GM19023 (cell line): Measurements from ENCODE around the gene ZRANB1.

ENCODE experiments used
- ATAC-seq: cut with Tn5 transposase; IDR thresholded peaks from one replicate; pipeline ENCODE4 v1.9.1; 2021; ENCODE audit warnings: mild to moderate bottlenecking, moderate library complexity; ENCODE audit not compliant: unreplicated experiment

Gene ZRANB1

GRCh38 chr10:125017547-125018298, 75.8 kb downstream of the ZRANB1 start:
- ATAC-seq = no peak

DNA sequence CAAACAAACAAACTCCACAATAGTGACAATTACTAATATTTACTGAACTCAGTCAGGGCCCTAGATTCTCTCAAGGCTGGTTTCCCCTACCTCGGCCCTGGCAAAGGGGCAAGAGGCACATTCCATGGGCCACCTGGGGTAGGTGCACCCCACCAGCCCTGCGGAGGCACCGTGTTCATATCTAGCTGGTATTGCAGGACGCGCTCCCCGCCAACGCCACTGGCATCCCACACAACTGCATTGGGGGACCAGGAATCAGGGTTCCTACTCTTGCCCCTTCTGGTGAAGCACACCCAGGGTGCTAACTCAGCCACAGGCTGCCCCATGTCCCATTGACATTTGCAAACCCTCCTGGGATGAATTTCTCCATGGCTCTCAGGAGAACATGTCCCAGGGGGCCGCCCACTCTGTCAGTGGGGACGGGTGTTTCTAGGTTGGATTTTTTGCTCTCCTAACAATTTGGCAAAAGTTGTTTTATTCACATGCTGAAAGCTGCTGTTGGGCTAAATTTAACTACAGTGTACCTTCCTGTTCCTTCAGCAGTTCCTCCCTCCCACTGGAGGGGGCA, 76.7 kb downstream of the ZRANB1 start:
- ATAC-seq = no peak

GRCh38 chr10:125020386-125020785, 78.5 kb downstream of the ZRANB1 start:
- ATAC-seq = no peak

- no peak for ATAC-seq
These were observed 78.9 kb downstream of the ZRANB1 start for GRCh38 chr10:125020871-125021270.

- no peak for ATAC-seq
These were observed 79.9 kb downstream of the ZRANB1 start for GRCh38 chr10:125021686-125022344.

DNA sequence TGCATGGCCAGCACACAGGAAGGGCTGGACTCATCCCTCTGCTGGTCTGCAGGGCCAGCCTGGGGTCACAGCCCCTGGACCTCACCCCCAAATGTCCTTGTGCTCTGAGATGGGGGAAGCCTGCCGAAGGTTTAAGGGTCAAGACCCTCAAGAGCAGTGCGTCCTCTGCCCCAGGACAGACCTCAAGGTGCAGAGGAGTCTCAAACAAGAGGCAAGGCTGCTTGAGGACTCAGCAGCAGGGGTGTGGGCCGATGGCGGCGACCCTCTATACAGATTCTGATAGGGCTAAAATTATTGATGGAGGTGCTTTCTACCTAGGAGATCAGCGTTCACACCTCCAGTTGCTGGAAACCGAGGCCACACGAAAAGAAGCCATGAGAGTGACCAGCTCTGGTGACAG, 80.7 kb downstream of the ZRANB1 start:
- ATAC-seq = no peak

DNA sequence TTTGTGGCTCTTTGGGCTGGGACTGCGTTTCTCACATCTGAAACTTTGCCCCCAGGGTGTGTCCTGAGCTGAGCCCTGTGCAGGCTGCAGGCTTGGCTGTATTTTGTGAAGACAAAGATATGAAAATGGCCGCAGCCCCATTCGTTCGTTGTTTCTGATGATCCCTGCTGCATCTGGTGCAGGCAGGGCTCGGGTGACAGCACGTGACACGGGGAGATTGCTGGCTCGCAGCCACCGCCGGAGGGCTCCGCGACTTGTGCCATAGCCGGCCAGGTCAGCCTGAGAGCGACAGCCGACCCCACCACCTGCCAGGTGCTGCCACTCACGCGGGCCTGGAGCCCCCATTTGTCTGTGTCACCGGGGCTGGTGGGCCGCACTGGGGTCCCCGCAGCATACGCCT, 81.3 kb downstream of the ZRANB1 start:
- no peak for ATAC-seq

DNA sequence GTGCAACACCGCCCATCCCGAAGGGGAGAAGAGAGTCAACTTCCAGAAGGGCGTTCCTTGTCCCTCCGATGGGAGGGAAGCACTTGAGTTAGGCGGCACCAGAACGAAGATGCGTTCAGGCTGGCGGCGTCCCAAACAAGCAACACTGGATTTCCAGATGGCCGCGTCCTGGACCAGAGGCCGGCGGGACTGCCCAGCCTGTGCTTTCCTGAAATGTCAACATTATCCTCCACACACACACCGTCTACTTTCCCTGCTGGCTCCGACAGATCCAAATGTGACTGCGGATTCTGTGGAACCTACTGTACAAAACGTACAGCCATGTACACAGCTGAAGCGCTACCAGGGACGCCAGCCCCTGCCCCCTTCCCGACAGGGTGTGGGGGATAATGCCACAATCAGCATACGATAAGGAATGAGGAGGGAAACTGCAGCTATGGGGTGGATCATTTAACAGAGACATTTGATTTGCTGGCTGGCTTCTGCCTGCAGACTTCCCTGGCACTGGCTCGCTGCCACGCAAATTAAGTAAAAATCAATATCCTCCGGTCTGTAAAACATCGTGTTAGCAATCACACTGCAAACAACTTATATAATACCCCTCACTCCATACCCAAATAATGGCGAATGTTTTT, 82.1 kb downstream of the ZRANB1 start:
- ATAC-seq = no peak

GRCh38 chr10:125024497-125025234, 82.7 kb downstream of the ZRANB1 start:
- ATAC-seq = no peak

DNA sequence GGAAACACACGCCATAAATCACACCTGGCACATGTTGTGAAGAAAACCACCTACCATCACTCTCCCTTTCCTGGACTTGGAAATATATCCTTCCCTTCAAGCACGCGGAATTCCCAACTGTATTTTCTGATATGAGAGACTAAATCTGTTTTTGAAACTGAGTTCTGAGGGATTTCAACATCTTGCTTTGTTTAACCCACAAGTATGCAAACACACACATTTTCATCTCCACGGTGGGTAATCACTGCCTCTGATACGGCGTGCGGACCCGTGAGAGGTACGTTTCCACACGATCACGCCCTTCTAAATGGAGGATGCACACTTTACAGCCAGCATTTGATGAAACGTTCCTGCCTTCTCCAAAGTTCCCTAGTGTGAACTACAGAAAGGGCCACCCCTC, 83.4 kb downstream of the ZRANB1 start:
- ATAC-seq = no peak

GRCh38 chr10:125026036-125026931, 84.4 kb downstream of the ZRANB1 start:
- no peak for ATAC-seq

DNA sequence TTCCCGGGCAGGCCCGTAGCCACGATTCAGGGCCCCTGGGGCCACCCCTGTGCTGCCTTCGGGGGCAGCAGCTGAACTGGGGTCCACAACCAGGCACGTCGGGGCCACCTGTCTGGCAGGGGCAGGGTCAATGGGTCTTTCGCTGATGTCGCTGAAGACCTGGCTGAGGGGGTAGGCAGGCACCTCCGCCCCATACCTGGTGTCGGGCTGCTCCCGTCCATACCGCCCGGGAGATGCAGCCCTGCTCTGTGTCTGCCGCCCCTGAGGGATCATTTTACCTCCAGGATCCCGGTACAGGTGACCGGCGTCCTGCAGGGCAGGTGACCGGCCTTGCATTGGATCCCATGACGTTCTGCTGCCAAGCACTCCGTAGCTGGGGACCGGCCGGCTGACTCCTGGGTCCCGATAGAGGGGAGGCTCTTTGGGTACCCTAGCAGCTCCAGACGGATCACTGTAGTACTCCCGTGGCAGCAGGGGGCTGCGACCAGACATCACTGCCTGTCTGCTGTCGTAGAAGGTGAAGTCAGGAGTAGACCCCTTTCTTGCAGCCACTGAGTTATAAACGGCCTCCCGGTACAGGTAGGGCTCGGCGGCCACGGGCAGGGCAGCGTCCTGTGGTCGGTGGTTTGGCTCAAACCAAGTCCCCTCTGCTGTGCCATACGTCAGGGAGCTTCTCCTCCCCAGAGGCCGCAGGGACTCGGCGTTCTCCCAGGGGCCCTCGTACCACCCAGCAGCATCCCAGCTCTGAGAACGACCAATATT, 85.2 kb downstream of the ZRANB1 start:
- no peak for ATAC-seq

GRCh38 chr10:125027871-125028869, 86.2 kb downstream of the ZRANB1 start:
- no peak for ATAC-seq

- no peak for ATAC-seq
These were observed 87.8 kb downstream of the ZRANB1 start for GRCh38 chr10:125029584-125030242.

GRCh38 chr10:125030567-125031197, 88.8 kb downstream of the ZRANB1 start:
- no peak for ATAC-seq

DNA sequence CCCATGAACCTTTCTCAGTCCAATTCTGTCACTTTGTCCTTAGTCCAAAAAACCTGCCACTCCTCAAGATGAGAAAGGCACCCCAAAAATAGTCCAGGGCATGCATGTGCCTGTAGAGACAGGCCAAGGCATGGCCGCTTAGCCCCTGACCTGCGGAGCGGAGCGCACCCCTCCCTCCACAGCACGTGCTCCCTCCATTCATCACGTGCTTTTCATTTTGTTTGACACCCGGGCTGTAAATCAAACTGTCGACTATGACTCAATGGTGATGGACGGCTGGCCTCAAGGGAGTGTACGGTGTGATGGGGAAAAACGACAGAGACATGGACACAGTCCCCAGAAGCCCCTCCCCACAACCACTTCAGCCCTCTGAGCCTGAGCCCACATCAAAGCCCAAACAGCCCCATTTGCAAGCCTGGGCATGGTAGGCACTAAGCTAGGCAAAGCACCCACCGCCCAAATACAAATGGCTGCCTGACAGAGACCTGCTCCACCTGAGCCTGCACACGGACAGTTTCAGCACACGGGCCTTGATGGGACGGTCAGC, 90.6 kb downstream of the ZRANB1 start:
- ATAC-seq = no peak
